HG02763 (cell line): Measurements from ENCODE around the gene SMIM9.
A peak's percentile ranks its signal among the peaks of the same experiment; 100 is the strongest.
"Not testable (repeated sequence)": the region's sequence is repeated elsewhere in the genome, so short reads cannot be mapped to it uniquely, and the experiment has no call there.

ENCODE experiments used
- ATAC-seq: cut with Tn5 transposase; IDR thresholded peaks from one replicate; pipeline ENCODE4 v1.9.1; 2021; ENCODE audit warnings: mild to moderate bottlenecking, moderate library complexity; ENCODE audit not compliant: unreplicated experiment

SMIM9 gene

GRCh38 chrX:154834562-154834961 lies at the start of gene SMIM9:
Gene SMIM9, minus strand, starts transcription at chrX:154834662. Its CDS starts 3,806 bp downstream, at chrX:154830856.
- ATAC-seq, result no peak

- ATAC-seq, result not testable (repeated sequence)
Observed at GRCh38 chrX:154884069-154884468, 49.6 kb upstream of the SMIM9 start.

- no peak for ATAC-seq
Observed at GRCh38 chrX:154873329-154873728, 38.9 kb upstream of the SMIM9 start.

GRCh38 chrX:154868522-154868921 lies 34.1 kb upstream of the SMIM9 start:
- not testable (repeated sequence) for ATAC-seq

GRCh38 chrX:154855256-154855655 lies 20.8 kb upstream of the SMIM9 start:
- no peak for ATAC-seq

GRCh38 chrX:154850957-154851611 lies 16.6 kb upstream of the SMIM9 start:
- no peak for ATAC-seq

GRCh38 chrX:154840856-154841255 lies 6.4 kb upstream of the SMIM9 start:
- no peak for ATAC-seq

- ATAC-seq, result no peak
Observed at GRCh38 chrX:154836163-154836562, 1.7 kb upstream of the SMIM9 start.

GRCh38 chrX:154833746-154834274 lies 652 bp downstream of the SMIM9 start:
- ATAC-seq, result no peak

- ATAC-seq, result no peak
Observed at GRCh38 chrX:154829926-154830442, 4.5 kb downstream of the SMIM9 start.

GRCh38 chrX:154829134-154829533 lies 5.3 kb downstream of the SMIM9 start:
- ATAC-seq, result no peak

- no peak for ATAC-seq
Observed at GRCh38 chrX:154828016-154828408, 6.5 kb downstream of the SMIM9 start.

- ATAC-seq, result peak; percentile 95
Observed at GRCh38 chrX:154827194-154828015, 7.1 kb downstream of the SMIM9 start.

GRCh38 chrX:154825586-154825985 lies 8.9 kb downstream of the SMIM9 start:
- ATAC-seq, result not testable (repeated sequence)

- ATAC-seq, result no peak
Observed at GRCh38 chrX:154824638-154825037, 9.8 kb downstream of the SMIM9 start.

- no peak for ATAC-seq
Observed at GRCh38 chrX:154822029-154822428, 12.4 kb downstream of the SMIM9 start.

- ATAC-seq, result no peak
Observed at GRCh38 chrX:154821523-154821922, 12.9 kb downstream of the SMIM9 start.

- ATAC-seq, result no peak
Observed at GRCh38 chrX:154819771-154820341, 14.6 kb downstream of the SMIM9 start.

- no peak for ATAC-seq
Observed at GRCh38 chrX:154818916-154819770, 15.3 kb downstream of the SMIM9 start.

GRCh38 chrX:154817048-154817618 lies 17.3 kb downstream of the SMIM9 start:
- ATAC-seq, result not testable (repeated sequence)
